ENCODE results near the gene MSH5.

Gene MSH5

DNA sequence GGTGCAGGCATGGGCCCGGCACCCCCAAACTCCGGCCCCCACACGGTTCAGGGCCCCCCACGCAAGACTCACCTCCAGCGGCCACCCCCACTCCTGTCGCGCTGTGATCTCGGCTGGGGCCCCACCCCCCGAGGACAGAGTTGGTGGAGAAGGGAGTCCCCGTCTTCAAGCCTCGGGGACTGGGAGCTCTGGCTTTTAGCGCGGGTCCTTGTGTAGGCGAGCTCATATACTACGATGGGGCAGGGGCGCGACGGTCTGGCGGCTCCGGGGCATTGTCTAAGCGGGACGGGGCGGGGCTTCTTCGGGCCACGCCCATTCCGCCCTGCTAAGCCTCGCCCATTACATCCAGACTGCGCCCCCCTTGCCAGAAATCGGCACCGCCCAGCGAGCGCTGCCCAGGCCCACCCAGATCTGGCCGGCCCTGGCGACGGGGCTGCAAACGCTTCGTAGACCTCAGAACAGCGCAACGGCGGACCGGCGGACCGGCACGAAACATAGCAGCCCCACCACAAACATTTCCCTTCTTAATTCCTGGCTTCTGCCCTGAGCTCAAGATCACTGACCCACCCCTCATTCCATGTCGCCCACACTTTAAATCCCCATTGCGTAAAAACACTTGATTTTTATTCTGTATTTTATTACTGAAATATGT lies 9.7 kb upstream of the MSH5 start:
- DNase-seq (ENCODE audit: low read depth, low spot score), result no peak

DNA sequence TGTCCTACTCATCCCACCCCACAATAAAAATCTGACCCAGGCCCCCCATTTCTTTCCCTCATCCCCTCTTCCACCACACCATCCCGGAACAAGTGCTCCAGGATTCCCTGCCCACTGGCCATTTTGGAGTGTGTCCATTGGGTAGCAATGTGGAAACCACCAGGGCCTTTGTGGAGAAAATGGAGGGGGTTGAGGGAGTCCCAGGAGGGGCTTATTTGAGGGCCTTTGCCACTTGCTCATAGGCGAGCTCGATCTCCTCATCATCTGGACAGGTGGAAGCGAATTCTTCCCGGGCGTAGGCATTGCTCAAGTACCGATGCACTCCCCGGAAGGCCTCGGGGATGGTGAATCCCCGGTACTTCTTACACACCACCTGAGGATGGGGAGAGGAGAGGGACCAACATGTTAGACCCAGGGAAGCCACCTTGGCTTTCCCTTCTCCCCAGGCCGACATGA lies 9.1 kb upstream of the MSH5 start:
- DNase-seq (ENCODE audit: low read depth, low spot score), result no peak

DNA sequence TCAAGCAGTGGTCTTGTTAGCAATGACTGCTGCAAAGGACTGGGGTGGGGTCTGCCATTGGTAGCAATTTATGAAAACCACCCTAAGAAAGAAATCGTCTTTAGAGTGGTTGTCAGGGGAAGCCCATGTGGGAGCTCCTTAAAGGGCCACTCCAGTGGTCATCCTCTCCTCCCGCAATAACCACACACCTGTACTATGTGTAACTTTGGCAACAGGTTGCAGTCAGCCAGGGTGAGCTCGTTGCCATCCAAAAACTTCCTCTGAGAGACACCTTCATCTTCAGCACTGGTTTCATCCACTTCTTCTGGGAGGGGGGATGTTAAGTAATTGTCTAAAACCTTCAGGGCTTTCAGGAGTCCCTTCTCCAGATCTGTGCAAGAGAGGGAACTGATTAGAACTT lies 7.8 kb upstream of the MSH5 start:
- DNase-seq (ENCODE audit: low read depth, low spot score), result no peak

DNA sequence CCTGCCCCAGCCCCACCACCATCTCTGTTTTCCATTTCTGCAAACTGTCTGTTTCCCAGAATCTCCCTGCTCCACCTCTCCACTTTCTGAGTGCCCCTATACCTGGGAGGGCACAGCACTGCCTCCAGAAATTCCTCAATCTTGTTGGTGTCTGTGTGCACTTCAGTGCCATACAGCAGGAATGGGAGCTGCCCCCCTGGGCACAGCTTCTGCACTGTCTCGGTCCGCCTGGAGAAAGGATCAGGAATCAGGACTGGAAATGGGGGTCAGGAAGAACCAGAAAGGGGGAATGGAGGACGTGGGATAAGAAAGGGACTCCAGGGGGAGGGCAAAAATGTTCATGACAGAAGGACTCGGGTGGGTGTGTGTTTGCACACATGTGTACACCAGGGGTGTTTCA lies 6.1 kb upstream of the MSH5 start:
- no peak for DNase-seq (ENCODE audit: low read depth, low spot score)

DNA sequence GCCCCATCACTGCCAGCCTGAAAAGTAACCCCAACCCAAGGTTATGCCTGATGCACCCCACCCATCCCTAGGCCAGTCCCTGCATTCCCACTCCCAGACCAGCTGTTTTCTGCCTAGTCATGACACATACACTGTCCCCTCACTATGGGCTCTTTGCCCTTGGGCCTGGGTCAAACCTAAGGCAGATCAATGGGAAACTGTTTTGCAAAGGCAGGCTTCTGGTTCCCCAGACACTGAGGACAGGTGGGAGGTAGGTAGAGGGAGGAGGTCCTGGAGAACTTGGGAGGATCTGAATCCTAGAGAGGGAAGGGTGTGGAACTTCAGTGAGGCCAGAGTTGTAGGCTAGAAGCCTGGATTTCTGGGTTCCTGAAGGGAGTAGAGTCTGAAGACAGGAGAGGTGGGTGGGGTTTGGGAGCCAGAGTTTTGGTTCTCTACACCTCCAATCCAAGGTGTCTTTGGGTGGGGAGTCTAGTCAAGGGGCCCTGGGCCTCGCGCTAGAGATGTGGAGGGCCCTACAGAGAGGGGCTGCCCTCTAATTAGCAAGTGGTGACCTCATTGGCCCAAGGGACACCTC lies 5.5 kb upstream of the MSH5 start:
- DNase-seq (ENCODE audit: low read depth, low spot score), result no peak

DNA sequence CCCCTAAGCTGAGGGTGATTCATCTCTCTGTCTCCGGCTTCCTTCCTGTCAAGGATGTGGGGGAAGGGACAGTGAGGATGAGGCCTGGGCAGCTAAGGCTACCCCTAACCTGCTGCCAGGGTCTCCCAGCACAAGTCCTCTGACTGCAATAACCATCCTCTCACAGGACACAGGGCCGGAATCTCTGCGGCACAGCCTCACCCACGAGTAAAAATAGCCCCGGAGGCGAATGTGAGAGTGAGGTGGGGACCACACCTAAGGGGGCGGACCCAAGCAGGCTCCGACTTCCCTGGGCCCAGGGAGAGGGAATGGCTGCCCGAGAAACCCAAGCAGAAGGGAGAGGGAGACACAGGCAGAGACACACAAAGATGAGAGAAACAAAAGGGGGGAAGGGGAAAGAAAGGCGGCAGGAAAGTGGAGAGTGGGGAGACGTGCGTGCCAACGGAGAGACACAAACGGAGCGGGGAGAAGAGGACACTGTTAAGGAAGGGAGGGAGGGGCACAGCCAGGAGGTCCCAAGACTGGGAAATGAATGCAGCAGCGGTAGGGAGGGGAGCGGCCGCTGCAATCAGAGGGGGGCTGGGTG lies 4.9 kb upstream of the MSH5 start:
- DNase-seq (ENCODE audit: low read depth, low spot score), result no peak

DNA sequence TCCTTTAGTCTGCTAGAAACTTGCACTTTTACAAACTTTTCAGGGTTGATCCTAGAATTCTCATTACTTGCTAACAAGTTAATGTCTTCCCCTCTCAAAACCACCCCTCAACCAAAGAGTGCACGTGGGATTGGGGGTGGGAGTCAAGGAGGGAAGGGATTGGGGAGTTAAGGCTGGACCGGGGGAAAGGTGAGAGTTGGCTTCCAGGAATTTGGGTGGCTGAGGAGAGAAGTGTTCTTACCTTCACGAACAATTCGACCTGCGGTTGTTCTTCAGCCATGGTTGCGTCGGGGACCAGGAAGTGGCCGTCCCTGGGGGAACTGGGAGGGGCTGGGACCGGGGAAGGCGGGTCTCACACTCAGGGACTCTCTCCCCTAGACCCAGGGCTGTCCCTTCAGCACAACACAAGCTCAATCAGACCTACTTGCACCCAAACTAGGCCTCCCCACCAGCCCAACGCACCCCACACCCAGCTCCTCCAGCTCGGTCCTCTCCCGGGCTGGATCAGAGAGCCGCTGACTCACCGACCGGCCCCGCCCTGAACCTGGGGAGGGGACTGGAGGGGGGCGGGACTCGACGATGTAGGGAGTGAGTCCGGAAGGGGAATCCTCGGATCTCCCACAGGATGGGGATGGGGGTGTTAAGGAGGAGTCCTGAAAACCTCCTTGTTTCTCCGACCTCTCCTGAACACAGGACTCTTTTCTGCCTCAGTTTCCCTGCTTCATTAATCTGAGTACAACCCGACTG lies 3.6 kb upstream of the MSH5 start, which contains the start of gene CLIC1:
Gene CLIC1 (minus strand): TSS at position 510 of the 747 bp plus-strand sequence. CDS start 230 bp downstream, at position 280.
- DNase-seq (ENCODE audit: low read depth, low spot score), result peak; percentile 57

DNA sequence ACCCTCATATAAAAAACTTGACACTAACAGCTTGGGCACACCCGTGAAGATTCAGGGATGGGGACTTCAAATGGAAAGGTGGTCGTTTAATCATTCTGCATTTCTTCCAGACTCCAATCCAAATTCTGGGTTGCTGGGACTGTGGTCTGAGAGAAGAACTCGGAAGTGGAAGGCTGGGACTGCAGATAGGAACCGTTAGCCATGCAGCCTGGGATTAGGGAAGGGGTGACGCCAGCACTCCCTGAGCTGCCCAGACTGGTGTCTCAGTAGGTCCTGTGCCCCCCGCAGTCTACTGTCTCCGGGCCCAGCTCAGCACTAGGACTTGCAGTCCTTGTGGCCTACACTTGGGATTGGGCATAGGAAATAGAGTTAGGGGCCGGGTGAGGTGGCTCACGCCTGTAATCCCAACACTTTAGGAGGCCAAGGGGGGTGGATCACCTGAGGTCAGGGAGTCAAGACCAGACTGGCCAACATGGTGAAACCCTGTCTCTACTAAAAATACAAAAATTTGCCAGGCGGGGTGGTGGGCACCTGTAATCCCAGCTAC lies 3.0 kb upstream of the MSH5 start:
- DNase-seq (ENCODE audit: low read depth, low spot score), result no peak

DNA sequence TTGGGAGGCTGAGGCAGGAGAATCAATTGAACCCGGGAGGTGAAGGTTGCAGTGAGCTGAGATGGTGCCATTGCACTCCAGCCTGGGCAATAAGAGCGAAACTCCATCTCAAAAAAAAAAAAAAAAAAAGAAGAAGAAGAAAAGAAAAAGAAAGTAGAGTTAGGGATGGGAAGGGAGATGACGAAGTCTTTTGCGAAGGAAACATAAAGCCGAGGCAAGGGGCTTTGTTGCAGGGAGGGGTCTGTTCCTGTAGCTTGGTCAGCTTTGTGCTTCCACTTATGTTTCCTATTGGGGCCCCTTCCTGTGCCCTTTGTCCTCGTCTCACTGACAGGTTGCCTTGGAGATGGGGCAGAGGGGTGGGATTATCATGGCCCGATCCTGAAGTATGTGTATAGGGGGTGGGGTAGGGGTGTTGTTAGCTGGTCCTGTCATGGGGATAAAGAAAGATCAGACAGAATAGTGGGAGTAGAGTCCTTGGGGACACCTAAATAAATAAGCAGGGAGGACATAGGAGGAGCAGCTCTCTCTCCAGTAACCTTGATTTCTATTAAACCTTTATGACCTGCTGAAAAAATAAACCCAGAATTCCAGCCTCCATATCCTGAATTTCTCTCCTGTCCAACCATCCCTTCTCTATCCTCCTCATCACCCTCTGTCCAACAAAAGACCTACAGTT lies 2.4 kb upstream of the MSH5 start:
- DNase-seq (ENCODE audit: low read depth, low spot score), result no peak

DNA sequence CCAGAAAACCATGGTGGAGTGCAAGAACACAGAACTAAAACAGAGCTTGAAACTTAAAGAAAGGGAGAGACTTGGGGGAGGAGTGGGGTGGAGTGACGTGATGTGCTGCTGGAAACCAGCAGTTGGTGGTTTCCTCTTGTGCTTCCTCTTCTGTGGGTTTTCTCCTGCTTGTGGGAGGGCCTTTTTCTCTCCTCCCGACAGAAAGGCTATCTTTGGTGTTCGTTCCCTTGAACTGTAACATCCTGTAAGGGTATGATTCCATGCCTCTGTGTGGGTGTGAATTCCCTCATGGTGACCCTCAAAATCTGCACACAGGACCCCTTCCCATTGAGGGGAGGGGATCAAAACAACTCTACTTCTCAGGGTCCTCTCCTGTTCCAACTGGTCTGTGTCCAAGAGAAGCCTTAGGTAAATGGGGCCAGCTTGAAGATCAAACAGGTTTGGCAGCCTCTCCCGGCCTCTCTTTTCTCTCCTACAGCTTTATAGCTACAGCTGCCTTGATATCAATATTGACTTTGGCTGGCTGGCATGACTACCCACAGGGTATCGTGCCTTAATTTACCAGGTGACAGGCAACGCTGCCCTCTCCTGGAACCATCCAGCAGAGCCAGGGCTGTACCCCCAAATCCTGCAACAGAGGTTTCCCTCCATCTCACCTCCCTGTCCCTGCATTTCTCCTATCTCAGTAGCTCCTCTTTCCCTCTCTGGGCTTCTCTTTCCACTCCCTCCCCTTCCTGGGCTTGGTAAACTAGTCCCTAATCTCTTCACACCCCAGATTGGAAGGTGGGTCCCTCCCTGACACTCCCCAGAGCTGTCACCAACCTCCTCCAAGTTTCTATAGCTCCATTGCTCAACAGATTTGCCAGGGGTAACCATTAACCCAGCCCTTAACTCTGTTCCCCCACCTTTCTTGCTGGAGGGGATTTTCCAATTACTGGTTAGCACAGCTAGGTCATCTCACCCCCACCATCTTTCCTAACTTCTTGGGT lies 1.5 kb upstream of the MSH5 start:
- no peak for DNase-seq (ENCODE audit: low read depth, low spot score)

DNA sequence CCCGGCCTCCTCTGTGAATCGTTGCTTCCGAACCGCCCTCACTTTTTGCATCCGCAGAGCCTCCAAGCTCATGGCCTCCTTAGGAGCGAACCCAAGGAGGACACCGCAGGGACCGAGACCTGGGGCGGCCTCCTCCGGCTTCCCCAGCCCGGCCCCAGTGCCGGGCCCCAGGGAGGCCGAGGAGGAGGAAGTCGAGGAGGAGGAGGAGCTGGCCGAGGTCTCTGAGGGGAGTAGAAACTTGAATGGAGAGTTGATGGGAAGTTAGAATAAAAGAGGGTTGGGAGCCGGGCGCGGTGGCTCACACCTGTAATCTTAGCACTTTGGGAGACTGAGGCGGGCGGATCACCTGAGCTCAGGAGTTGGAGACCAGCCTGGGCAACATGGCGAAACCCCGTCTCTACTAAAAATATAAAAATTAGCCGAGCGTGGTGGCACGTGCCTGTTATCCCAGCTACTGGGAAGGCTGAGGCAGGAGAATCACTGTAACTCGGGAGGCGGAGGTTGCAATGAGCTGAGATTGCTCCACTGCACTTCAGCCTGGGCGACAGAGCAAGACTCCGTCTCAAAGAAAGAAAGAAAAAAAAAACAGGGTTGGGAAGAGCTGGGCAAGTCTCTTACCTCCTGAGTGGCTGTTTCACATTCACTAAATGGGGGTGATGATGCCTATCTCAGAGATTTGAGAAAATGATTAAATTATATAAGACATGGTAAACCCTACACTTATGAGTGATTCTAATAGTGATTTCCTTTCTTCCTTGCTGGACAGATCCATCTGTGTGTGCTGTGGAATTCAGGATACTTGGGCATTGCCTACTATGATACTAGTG lies 805 bp downstream of the MSH5 start:
- DNase-seq (ENCODE audit: low read depth, low spot score), result no peak

DNA sequence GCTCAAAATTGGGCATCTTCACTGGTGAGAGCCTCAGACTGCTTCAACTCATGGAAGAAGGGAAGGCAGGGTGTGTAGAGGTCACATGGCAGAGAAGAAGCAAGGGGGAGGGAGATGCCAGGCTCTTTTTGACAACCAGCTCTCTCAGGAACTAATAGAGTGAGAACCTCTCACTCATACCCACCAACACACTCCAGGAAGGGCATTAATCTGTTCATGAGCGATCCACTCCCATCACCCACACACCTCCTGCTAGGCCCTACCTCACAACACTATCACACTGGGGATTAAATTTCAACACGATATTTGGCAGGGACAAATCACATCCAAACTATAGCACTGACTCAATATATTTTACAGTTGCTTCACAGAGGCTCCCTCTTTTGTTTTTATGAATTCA lies 2.0 kb downstream of the MSH5 start:
- no peak for DNase-seq (ENCODE audit: low read depth, low spot score)

DNA sequence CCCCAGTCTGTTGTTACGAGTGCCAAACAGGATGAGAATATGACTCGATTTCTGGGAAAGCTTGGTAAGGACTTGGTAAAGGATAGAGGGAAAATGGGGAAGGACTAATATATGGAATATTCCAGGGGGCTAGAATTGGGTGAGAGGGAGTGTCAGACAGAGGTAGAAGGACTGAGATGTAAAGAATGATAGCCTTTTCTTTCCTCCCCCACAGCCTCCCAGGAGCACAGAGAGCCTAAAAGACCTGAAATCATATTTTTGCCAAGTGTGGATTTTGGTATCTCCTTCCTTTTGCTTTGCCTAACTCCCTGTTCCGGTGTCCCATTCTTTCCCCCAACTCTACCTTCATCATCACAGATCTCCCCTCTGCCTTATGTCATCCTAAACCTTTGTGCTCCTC lies 3.1 kb downstream of the MSH5 start:
- no peak for DNase-seq (ENCODE audit: low read depth, low spot score)

DNA sequence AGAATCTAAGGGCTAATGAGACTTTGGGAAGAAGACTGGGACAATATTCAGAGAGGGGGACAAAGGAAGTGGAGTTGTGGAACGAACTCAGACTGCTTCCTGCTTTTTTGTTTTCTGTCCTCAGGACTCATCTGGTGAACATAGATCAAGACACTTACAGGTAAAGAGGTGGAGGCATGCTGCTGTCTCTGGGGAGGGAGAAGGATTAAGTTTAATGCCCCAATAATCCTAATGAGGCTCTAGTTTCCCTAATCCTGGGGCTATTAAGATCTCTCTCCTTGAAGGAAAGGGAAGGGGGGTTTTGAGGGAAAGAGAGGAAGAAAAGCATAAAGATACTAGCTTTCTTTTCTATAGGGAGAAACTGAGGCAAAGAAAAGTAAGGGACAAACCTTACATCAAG lies 4.6 kb downstream of the MSH5 start:
- no peak for DNase-seq (ENCODE audit: low read depth, low spot score)

DNA sequence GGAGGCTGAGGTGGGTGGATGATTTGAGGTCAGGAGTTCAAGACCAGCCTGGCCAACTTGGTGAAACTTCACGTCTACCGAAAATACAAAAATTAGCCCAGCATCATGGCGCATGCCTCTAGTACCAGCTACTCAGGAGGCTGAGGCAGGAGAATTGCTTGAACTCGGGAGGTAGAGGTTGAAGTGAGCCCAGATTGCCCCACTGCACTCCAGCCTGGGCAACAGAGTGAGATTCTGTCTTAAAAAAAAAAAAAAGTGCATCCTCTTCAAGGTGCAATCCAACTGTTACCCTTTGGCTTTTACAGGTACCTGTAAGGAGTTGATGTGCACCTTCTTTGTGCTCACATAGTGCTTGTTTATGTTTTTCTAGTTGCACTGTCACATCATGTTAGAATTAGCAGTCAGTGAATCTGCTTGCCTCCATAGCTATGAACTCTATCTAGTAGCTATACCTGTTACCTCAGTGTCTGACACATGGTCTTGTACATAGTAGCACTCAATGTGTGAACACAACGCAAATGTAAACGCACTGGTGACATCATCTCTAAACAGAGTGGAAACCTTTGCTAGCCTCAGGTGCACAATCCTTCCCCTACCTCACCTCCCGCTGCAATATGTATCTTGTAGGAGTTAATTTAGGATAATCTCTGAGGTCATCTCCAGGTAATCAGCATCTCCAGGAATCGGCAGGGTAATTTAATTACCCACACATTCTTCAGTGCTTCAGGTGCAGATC lies 9.7 kb downstream of the MSH5 start:
- no peak for DNase-seq (ENCODE audit: low read depth, low spot score)

DNA sequence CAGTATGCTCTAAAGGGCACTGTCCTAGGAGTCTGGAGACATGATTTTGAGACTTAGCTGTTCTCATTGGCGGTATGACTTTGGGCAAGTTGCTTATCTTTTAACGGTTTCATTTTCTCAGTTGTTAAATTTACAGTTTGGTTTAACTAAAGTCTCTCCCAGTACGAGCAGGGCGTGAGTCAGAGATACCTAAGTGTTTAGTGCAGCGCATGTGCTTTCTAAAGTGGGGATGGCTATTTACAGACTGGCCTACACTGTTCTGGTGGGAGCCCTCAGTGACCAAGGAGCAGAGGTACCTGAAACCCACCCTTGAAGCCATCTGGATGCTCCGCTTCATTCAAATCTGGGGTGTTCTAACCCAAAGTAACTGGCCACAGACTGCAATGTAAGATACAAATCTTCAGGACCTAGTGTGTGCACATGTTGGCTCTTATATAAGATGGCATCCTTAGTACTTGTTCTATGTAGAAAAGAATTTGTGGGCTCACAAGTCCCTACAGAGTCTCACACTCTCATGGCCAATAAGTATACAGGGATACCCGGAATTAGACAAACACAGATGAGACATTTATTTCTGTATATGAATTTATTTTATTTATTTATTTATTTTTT lies 10.7 kb downstream of the MSH5 start:
- DNase-seq (ENCODE audit: low read depth, low spot score), result no peak

DNA sequence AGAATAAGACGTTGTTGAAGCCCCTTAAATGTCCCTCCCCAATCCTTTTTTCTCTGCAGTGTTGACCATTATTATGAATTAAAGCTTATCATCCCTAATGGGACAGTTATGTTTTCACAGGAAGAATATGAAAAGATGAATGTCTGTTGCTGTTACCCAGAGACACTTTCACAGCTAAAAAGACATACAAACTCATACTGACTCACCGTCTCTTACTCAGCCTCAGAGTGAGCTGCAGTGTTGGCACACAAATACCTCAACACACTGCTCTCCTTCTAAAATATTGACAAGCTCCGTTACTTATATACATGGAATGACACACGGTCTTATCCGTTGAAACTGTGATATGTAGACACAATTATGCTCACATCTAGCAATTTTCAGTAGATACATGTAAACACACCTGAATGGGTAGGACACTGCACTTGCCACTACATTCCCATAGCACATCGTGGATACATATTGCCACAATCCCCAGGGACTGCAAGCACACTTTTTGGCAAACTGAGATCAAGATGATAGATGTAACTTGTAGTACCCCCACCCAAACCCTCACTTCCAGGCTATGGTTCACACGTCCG lies 13.0 kb downstream of the MSH5 start:
- no peak for DNase-seq (ENCODE audit: low read depth, low spot score)

DNA sequence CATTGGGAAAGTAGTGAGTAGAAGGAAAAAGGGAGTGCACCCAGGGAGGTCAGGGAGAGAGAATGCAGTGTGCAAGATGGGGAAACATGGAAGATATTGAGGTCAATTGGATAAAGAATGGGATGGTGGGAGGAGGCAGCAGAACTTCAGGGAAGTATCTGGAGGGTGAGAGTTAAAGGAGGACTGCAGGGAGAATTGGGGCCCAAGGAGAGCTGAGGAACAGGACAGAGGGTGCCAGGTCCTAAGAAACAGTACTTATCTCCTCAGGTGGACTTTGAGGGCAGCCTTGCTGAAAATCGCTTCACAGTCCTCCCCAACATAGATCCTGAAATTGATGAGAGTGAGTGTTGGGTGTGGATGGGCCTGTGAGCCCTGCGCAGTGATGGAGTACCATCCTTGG lies 18.5 kb downstream of the MSH5 start:
- DNase-seq (ENCODE audit: low read depth, low spot score), result no peak
